H7 (cell line): ENCODE results near the gene NOL4L. TPM values are rescaled to one million over a fixed set of nuclear protein-coding genes. Genes with fewer than 3 reads are reported as not detected.
A peak's percentile ranks its signal among the peaks of the same experiment; 100 is the strongest.

ENCODE experiments used
- DNase-seq: peaks from one replicate; pipeline ENCODE4 v3.0.0; 2012
- H3K27me3 ChIP-seq: 2 replicates; pipeline ENCODE4 v1.6.0; 2011; ENCODE audit warnings: mild to moderate bottlenecking, low read length; ENCODE audit not compliant: control insufficient read depth, insufficient read depth
- H3K36me3 ChIP-seq: replicated peaks from 2 replicates; pipeline ENCODE4 v1.5.1; 2011; ENCODE audit warnings: low read length; ENCODE audit not compliant: control insufficient read depth, insufficient read depth
- H3K4me3 ChIP-seq: 2 replicates; pipeline ENCODE4 v1.5.1; 2011; ENCODE audit warnings: low read depth, mild to moderate bottlenecking, control low read depth, low read length, moderate library complexity; ENCODE audit not compliant: insufficient read depth
- total RNA-seq: library from RNA; depleted of rRNA; stranded (reverse); fragments of >200 nt; shearing (Covaris generic); gene quantifications from 2 replicates; pipeline ENCODE4 v1.2.3, GENCODE V29; 2014

The NOL4L gene
- total RNA-seq, 1 experiment from 2014 or later = 26.6 TPM

- Histone ChIP-seq H3K27me3 (peaks cover 8% of the 10 kb centered on the region), H3K4me3 (no peak overlapping the region), H3K36me3 (no peaks in the 10 kb centered on the region)
- no peak for DNase-seq
These were observed 52.9 kb downstream of the NOL4L start for GRCh38 chr20:32532246-32532645.

DNA sequence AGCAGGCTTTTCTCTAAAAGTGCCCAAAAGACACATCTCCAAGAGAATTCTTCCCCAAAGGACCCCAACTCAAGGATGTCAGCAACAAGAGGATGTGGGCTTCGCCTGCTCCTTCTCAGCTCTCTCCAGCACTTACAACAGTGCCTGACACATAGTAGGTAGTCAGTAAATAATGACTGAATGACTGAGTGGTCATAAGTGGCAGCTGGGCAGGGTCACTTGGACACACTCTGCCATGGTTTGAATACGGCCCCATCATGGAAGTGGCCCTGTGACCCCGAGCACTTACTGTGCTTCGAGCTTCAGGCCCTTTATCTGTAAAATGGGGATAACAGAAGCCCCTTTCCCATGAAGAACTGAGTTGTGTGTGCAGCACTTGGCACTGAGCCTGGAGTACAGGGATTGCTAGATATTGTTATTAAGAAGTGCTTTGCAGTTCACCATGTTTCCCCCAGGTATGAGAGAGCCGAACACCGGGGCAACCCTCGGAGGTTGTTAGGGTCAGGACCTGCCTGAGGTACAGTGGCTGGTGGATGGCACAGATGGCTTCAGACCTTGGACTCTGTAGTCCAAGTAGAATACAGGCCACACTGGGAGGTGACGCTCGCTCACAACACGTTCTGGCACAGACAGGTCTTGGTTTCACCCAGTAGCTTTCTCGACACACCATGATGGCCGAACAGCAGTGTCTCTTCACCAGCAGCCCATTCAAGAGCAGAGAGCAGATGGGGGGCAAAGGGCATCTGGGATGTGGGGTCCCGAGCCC lies 56.0 kb downstream of the NOL4L start:
- DNase-seq = no peak
- Histone ChIP-seq H3K4me3 (no peak overlapping the region), H3K27me3 (peaks cover 2% of the 10 kb centered on the region; the same call in 1 of the 2 replicates), H3K36me3 (no peaks in the 10 kb centered on the region)

DNA sequence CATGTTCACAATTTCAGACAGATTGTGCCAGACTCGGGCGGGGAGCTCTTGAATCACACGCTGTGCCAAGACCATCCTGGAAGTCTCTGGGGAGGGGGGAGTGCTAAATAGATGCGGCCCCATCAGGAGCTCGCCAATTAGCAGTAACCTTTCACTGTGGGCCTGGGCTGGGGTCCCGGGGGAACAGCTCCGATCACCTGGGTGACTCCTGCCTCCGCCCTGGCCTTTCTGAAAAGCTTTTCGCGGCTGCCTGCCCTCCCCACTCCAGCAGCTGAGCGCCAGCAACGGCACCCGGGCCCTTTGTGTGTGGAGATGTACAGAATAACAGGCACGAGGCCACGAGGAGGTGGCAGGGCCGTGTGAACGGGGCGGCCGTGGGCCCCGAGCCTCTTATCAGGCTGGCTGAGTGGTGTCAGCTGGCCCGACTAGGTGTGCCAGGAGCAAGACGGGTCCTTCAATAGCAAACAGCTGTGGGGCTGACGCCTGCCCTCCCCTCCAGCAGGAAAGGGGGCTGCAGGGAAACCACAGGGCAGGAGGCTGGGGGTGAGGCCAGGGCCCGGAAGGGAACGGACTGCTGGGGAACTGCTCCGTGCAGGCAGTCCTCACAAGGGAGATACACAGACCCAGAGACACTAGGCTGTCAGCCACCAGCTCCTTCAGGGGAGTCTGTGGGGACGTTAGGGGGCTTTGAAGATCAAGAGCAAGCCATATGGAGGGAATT lies 56.8 kb downstream of the NOL4L start:
- no peaks in the 10 kb centered on the region for H3K36me3 ChIP-seq
- H3K4me3 ChIP-seq = no peak overlapping the region
- DNase-seq = peak; percentile 74
- peaks cover 2% of the 10 kb centered on the region; the same call in 1 of the 2 replicates for H3K27me3 ChIP-seq

DNA sequence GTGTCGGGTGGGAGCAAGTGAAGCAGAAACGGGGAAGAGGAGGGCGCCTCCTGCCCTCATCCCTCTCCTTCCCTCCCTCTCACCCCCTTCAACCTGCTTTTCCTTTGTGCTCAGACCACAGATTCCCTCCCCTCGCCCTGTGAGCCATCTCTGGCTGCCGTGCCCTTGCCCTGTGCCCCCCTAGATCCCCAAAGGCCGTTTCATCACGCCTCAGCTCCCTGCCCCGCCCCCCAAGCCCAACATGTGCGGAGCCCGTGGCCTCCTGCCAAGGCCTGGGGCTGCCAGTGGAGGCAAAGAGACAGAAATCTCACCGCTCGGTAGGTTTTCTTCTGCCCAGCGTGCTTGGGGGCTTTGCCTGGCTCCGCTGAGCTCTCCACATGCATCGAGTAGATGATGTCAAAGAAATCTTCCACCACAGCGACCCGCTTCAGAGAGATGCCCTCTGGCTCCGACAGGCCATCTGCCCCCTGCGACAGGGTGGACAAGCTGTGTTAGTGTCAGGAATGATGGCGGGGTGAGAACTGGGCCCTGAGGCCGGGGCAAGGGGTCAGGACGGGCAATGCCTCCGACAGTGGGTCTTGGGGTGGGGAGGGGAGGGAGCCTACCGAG lies 57.6 kb downstream of the NOL4L start:
- DNase-seq = peak; percentile 73
- H3K27me3 ChIP-seq = peaks cover 2% of the 10 kb centered on the region; the same call in 1 of the 2 replicates
- H3K36me3 ChIP-seq = no peaks in the 10 kb centered on the region
- no peak overlapping the region for H3K4me3 ChIP-seq

DNA sequence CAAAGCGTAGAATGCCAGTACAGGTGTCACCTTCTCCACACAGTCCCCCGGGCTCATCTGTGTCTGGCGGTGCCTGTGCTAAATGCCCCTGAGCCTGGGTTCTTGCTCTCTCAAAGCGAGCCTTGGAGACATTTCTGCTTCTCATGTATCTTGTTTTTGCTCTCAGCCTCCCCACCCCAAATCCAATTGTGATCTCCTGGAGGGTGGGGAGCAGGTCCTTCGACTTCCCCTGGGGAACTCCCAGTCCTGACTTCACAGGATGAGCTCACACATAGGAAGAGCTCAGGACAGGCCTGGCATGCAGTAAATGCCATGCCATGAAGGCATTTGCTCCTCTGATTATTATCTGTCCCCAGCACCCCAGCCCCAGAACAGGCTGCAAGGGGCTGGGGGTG lies 58.1 kb downstream of the NOL4L start:
- no peaks in the 10 kb centered on the region for H3K36me3 ChIP-seq
- no peak for DNase-seq
- H3K4me3 ChIP-seq = no peak overlapping the region
- peaks cover 2% of the 10 kb centered on the region; the same call in 1 of the 2 replicates for H3K27me3 ChIP-seq

GRCh38 chr20:32526541-32526940 lies 58.6 kb downstream of the NOL4L start:
- Histone ChIP-seq H3K27me3 (peaks cover 2% of the 10 kb centered on the region; the same call in 1 of the 2 replicates), H3K4me3 (no peak overlapping the region), H3K36me3 (no peaks in the 10 kb centered on the region)
- no peak for DNase-seq

DNA sequence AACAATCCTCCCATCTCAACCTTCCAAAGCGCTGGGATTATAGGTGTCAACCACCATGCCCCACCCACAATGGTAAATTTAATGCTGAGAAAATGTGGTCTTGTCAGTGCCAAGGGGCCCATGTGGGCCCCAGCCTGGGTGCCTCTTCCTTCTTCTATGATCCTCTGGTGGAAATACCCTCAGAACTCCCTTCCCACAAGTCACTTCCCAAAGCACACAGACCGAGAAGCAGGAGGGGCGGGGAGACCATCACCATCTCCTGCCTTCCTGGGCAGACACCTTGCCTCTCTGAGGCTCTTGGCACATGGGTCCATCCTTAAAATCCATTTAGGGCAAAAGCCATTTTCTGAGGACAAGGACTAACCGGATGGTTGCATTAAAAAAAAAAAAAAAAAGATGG lies 59.0 kb downstream of the NOL4L start:
- Histone ChIP-seq H3K27me3 (peaks cover 2% of the 10 kb centered on the region; the same call in 1 of the 2 replicates), H3K36me3 (no peaks in the 10 kb centered on the region), H3K4me3 (no peak overlapping the region)
- no peak for DNase-seq

DNA sequence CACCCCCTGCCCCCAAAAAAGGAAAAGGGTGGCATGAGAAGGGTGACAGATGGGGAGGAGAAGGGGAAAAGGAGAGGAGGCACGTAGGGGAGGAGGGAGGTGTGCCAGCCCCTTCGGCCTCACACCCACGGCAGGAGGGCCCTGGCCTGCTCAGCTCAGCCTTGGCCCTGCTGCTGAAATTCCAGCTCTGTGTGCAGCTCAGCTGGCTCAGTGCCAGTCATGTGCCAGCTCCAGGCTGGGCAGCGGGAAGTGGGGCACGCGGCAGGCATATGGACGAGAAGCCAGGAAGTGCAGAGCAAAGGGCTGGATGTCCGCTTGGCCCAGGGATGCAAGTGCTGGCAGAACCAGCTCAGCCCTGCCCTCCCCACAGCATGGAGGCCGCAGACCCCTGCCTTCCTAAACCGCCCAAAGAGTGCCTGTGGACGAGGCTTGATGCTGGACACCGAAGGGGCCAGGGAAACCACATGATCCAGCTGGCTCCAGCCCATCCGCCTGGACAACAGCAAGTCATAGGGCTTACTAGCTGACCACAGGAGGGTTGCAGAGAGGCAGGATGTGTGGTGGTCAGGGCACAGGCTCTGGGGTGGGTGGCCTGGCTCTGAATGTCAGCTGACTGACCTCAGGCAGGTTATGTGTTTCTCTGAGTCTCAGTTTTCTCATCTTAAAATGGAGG lies 60.2 kb downstream of the NOL4L start:
- no peak overlapping the region for H3K4me3 ChIP-seq
- H3K36me3 ChIP-seq = no peaks in the 10 kb centered on the region
- peaks cover 2% of the 10 kb centered on the region; the same call in 1 of the 2 replicates for H3K27me3 ChIP-seq
- DNase-seq = no peak

DNA sequence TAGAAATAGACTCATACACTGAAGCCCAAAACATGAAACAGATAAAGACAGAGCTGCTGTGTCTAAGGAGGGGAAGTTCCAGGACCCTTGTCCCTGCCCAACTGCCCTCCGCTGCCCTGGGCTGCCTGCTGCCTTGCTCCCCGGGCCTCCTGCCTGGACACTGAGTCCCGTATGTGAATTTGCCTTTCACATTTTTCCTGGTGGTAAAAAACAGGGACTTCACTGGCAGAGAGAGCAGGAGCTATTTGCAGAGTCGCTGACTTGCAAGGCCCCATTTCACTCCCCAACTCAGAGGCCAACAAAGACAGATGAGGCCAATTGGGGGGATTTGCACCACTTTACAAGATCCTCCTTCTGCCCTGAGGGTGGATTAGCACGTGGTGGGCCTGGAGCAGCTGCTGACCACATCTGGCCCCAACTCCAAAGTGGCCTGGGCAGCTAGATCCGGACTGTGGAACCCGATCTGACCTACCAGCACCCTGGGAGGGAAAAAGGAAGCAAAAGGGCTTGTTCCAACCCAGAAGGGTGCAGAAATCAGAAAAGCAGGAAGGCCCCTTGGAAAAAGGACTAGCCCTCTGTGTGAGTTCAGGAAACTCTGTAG lies 61.4 kb downstream of the NOL4L start:
- no peak overlapping the region for H3K4me3 ChIP-seq

GRCh38 chr20:32522776-32523612 lies 62.1 kb downstream of the NOL4L start:
- DNase-seq = no peak
- Histone ChIP-seq H3K36me3 (no peaks in the 10 kb centered on the region), H3K4me3 (no peak overlapping the region), H3K27me3 (peaks cover 2% of the 10 kb centered on the region; the same call in 1 of the 2 replicates)

More for the DNA sequence above, 61.4 kb downstream of the NOL4L start:
- no peaks in the 10 kb centered on the region for H3K36me3 ChIP-seq
- no peak for DNase-seq
- peaks cover 2% of the 10 kb centered on the region; the same call in 1 of the 2 replicates for H3K27me3 ChIP-seq

GRCh38 chr20:32522526-32522775 lies 62.7 kb downstream of the NOL4L start:
- no peaks in the 10 kb centered on the region for H3K36me3 ChIP-seq
- H3K4me3 ChIP-seq = no peak overlapping the region
- H3K27me3 ChIP-seq = no peaks in the 10 kb centered on the region
- DNase-seq = no peak

- peak; percentile 98 for DNase-seq
- Histone ChIP-seq H3K36me3 (no peaks in the 10 kb centered on the region), H3K4me3 (no peak overlapping the region), H3K27me3 (no peaks in the 10 kb centered on the region)
These were observed 63.2 kb downstream of the NOL4L start for GRCh38 chr20:32521780-32522525.

DNA sequence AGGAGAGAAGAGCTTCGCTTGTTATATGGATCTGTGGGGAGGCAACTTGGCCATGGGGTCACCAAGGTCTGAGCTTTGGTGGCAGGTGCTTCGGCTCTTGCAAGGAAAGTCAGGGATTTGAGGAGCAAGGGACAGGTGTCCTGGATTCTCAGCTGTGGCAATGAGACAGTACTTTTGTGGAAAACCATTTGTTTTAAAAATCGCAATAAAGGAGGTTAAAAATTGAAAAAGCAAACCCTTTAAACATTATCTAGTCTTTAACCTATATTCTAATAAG lies 64.3 kb downstream of the NOL4L start:
- no peaks in the 10 kb centered on the region for H3K27me3 ChIP-seq
- no peak overlapping the region for H3K4me3 ChIP-seq
- DNase-seq = no peak
- H3K36me3 ChIP-seq = no peaks in the 10 kb centered on the region
